H1 (cell line): ENCODE data around the gene KCNQ1. TPM values are rescaled to one million over a fixed set of nuclear protein-coding genes. Genes with fewer than 3 reads are reported as not detected.

ENCODE experiments used
- CTCF ChIA-PET: fragments of 300-600 bp; sonication (Branson Sonifier 250); formaldehyde crosslinking; loops from one replicate; lab custom pipeline; 2021; ENCODE audit not compliant: partially characterized antibody; lab: Charles Lee
- POLR2A ChIA-PET: fragments of 300-600 bp; sonication (Branson Sonifier 250); formaldehyde crosslinking; loops from one replicate; lab custom pipeline; 2021; ENCODE audit warnings: inconsistent platforms; ENCODE audit not compliant: partially characterized antibody; lab: Charles Lee
- DNase-seq, 2 experiments: peaks; one replicate each; pipeline versions ENCODE4 v3.0.0 to v3.0.0-alpha.2; 2010 to 2022; ENCODE audit warnings: low spot score in 2 of 2, low read depth in 1 of 2, mixed read lengths in 1 of 2
- FAIRE-seq: peaks from 2 replicates; lab custom pipeline; 2011; peaks lifted over from hg19 to GRCh38; lab: Jason Lieb, UNC
- H2AFZ ChIP-seq: 2 replicates; pipeline ENCODE4 v1.8.1; 2012; ENCODE audit warnings: low read length, inconsistent platforms
- H2AK5ac ChIP-seq: 2 replicates; pipeline ENCODE4 v1.6.1; 2013; ENCODE audit warnings: low read depth, low read length
- H2BK120ac ChIP-seq: replicated peaks from 2 replicates; pipeline ENCODE3; 2013; ENCODE audit warnings: low read depth, low read length, inconsistent platforms
- H2BK12ac ChIP-seq: 2 replicates; pipeline ENCODE4 v1.6.1; 2013; ENCODE audit warnings: low read depth, low read length
- H2BK15ac ChIP-seq: 2 replicates; pipeline ENCODE4 v1.6.1; 2013; ENCODE audit warnings: low read length
- H2BK20ac ChIP-seq: 2 replicates; pipeline ENCODE4 v1.6.1; 2013; ENCODE audit warnings: low read length
- H2BK5ac ChIP-seq: 2 replicates; pipeline ENCODE4 v1.6.1; 2013; ENCODE audit warnings: low read depth, low read length
- H3K14ac ChIP-seq: 2 replicates; pipeline ENCODE4 v1.6.1; 2013; ENCODE audit warnings: inconsistent platforms; ENCODE audit not compliant: insufficient read length
- H3K18ac ChIP-seq: 2 replicates; pipeline ENCODE4 v1.6.1; 2013; ENCODE audit warnings: low read length; ENCODE audit errors: extremely low read depth
- H3K23ac ChIP-seq: 2 replicates; pipeline ENCODE4 v1.6.1; 2013; ENCODE audit warnings: inconsistent platforms; ENCODE audit not compliant: insufficient read length
- H3K23me2 ChIP-seq: 2 replicates; pipeline ENCODE4 v1.6.1; 2013; ENCODE audit warnings: low read depth, low read length
- H3K27ac ChIP-seq: 2 replicates; pipeline ENCODE4 v1.6.1; 2011; ENCODE audit warnings: low read depth, low read length, inconsistent platforms
- H3K27me3 ChIP-seq, 4 experiments: replicated peaks in 1 of 4; 1 replicate in 1 of 4; 2 replicates in 3 of 4; pipeline versions ENCODE4 v1.6.1 to v1.8.1; 2011 to 2013; ENCODE audit warnings: low read length in 3 of 4, mild to moderate bottlenecking in 3 of 4, inconsistent platforms in 2 of 4, mixed read lengths in 2 of 4, moderate library complexity in 1 of 4; ENCODE audit not compliant: control insufficient read depth in 3 of 4, insufficient read depth in 3 of 4; ENCODE audit errors: extremely low read depth in 1 of 4
- H3K36me3 ChIP-seq, 4 experiments: 2 replicates each; pipeline versions ENCODE4 v1.6.1 to v1.8.1; 2011 to 2013; ENCODE audit warnings: mild to moderate bottlenecking in 4 of 4, low read length in 3 of 4, moderate library complexity in 2 of 4, control low read depth in 1 of 4, inconsistent platforms in 1 of 4; ENCODE audit not compliant: insufficient read depth in 4 of 4, control insufficient read depth in 2 of 4
- H3K4ac ChIP-seq: replicated peaks from 2 replicates; pipeline ENCODE3; 2013; ENCODE audit warnings: low read length, low read depth, mixed read lengths, inconsistent platforms; ENCODE audit not compliant: insufficient read length
- H3K4me1 ChIP-seq, 4 experiments: replicated peaks in 1 of 4; 1 replicate in 1 of 4; 2 replicates in 3 of 4; pipeline versions ENCODE4 v1.6.1 to v1.8.1; 2011 to 2013; ENCODE audit warnings: low read length in 3 of 4, inconsistent platforms in 2 of 4, mixed read lengths in 1 of 4; ENCODE audit not compliant: insufficient read depth in 4 of 4, control insufficient read depth in 3 of 4
- H3K4me2 ChIP-seq, 2 experiments: 2 replicates each; pipeline versions ENCODE4 v1.6.1 to v1.8.1; 2011 to 2013; ENCODE audit warnings: low read depth in 2 of 2, low read length in 2 of 2, control low read depth in 1 of 2, inconsistent platforms in 1 of 2, mild to moderate bottlenecking in 1 of 2; ENCODE audit not compliant: insufficient read depth in 1 of 2
- H3K4me3 ChIP-seq, 4 experiments: fragments of 200-600, 300-600 bp in 1 of 4; sonication (generic), shearing (Covaris generic), sonication (Bioruptor Twin) in 1 of 4; 2 replicates each; pipeline versions ENCODE4 v1.5.1 to v1.8.1; 2011 to 2016; ENCODE audit warnings: low read length in 4 of 4, low read depth in 3 of 4, control low read depth in 2 of 4, inconsistent platforms in 2 of 4, mild to moderate bottlenecking in 2 of 4, mixed read lengths in 1 of 4, moderate library complexity in 1 of 4; ENCODE audit not compliant: insufficient read depth in 2 of 4; ENCODE audit errors: extremely low read depth in 1 of 4
- H3K56ac ChIP-seq: replicated peaks from 2 replicates; pipeline ENCODE3; 2013; ENCODE audit warnings: low read depth, mild to moderate bottlenecking, mixed read lengths, low read length, inconsistent platforms; ENCODE audit not compliant: insufficient read length
- H3K79me1 ChIP-seq: 2 replicates; pipeline ENCODE4 v1.6.1; 2013; ENCODE audit warnings: low read depth, low read length, control low read depth
- H3K79me2 ChIP-seq, 2 experiments: 2 replicates each; pipeline versions ENCODE4 v1.6.1 to v1.8.1; 2012 to 2013; ENCODE audit warnings: low read length in 2 of 2, mild to moderate bottlenecking in 2 of 2, inconsistent platforms in 1 of 2; ENCODE audit not compliant: insufficient read depth in 2 of 2, control insufficient read depth in 1 of 2
- H3K9ac ChIP-seq, 4 experiments: replicated peaks in 1 of 4; 1 replicate in 1 of 4; 2 replicates in 3 of 4; pipeline versions ENCODE4 v1.6.1 to v1.8.1; 2011 to 2013; ENCODE audit warnings: low read depth in 3 of 4, low read length in 3 of 4, control low read depth in 2 of 4, mild to moderate bottlenecking in 2 of 4, moderate library complexity in 2 of 4, inconsistent platforms in 1 of 4; ENCODE audit errors: extremely low read depth in 1 of 4
- H3K9me3 ChIP-seq, 2 experiments: 2 replicates each; pipeline versions ENCODE4 v1.6.1 to v1.8.1; 2012 to 2013; ENCODE audit warnings: mild to moderate bottlenecking in 2 of 2, moderate library complexity in 2 of 2, control low read depth in 1 of 2, inconsistent platforms in 1 of 2, low read depth in 1 of 2, low read length in 1 of 2, mixed read lengths in 1 of 2; ENCODE audit not compliant: insufficient read depth in 2 of 2
- H4K20me1 ChIP-seq, 2 experiments: replicated peaks in 1 of 2; 2 replicates each; pipeline versions ENCODE3 to v1.8.1; 2011 to 2013; ENCODE audit warnings: inconsistent platforms in 2 of 2, low read length in 2 of 2, mild to moderate bottlenecking in 1 of 2; ENCODE audit not compliant: insufficient read depth in 2 of 2, control insufficient read depth in 1 of 2
- H4K5ac ChIP-seq: 2 replicates; pipeline ENCODE4 v1.6.1; 2013; ENCODE audit warnings: low read length, low read depth, mixed read lengths, inconsistent platforms; ENCODE audit not compliant: insufficient read length
- H4K8ac ChIP-seq: 2 replicates; pipeline ENCODE4 v1.8.0; 2013; ENCODE audit warnings: mild to moderate bottlenecking, moderate library complexity, low read length, inconsistent platforms; ENCODE audit not compliant: insufficient read depth; ENCODE audit errors: extremely low read depth
- H4K91ac ChIP-seq: replicated peaks from 2 replicates; pipeline ENCODE3; 2013; ENCODE audit warnings: low read length, mixed read lengths, inconsistent platforms; ENCODE audit not compliant: insufficient read length
- KDM5A ChIP-seq: fragments of 200-600 bp; IDR thresholded peaks from 2 replicates; pipeline ENCODE4 v1.7.1; 2012; ENCODE audit warnings: mild to moderate bottlenecking, low read length, inconsistent platforms, mixed read lengths
- NANOG ChIP-seq: IDR thresholded peaks from 2 replicates; pipeline ENCODE4 v1.6.1; 2011; ENCODE audit warnings: low read length, low read depth, mild to moderate bottlenecking, inconsistent platforms; ENCODE audit not compliant: insufficient read depth, poor library complexity, severe bottlenecking
- USF2 ChIP-seq: IDR thresholded peaks from 2 replicates; pipeline ENCODE4 v1.6.1; 2011; ENCODE audit warnings: low read length, improper control_type of control experiment
- WGBS, 2 experiments: shearing (Covaris generic) in 1 of 2; methylation state at CpG; one replicate each; pipeline versions ENCODE4 v1.1.6 to v1.1.7; 2013 to 2015; ENCODE audit warnings: low lambda C conversion rate in 2 of 2, mixed read lengths in 2 of 2, inconsistent platforms in 1 of 2, low coverage in 1 of 2, missing lambda C conversion rate in 1 of 2; ENCODE audit not compliant: insufficient replicate concordance in 2 of 2, insufficient coverage in 1 of 2, insufficient read length in 1 of 2; ENCODE audit errors: extremely low coverage in 1 of 2, missing lambda C conversion rate in 1 of 2; 5-methylcytosine and 5-hydroxymethylcytosine counted together
- polyA plus RNA-seq, 7 experiments: library from polyadenylated mRNA; depleted of rRNA in 3 of 7; stranded (reverse) in 5 of 7; unstranded in 2 of 7; fragments of >200 nt in 5 of 7; fragments of 200-250 nt in 2 of 7; gene quantifications; 1 replicate in 5 of 7; 2 replicates in 1 of 7; 4 replicates in 1 of 7; pipeline versions ENCODE4 v1.2.1 to v1.2.3, GENCODE V29; 2011 to 2013; ENCODE audit warnings: missing spikeins in 2 of 7, mixed read lengths in 2 of 7
- total RNA-seq: library from RNA; stranded (reverse); fragmentation: NEBNext Ultra II Directional; extraction: Animal tissue kit (Norgen Biotek cat#: 25700); gene quantifications from 2 replicates; pipeline ENCODE4 v1.2.1, GENCODE V29; 2021

Gene KCNQ1
- total and polyA plus RNA-seq, 2 of the 8 experiments (the other 6 are each of a cell fraction or from before 2014, with no cell fraction given), result 1.9 to 2.0 TPM

GRCh38 chr11:2484576-2485125 lies 39.8 kb downstream of the KCNQ1 start:
- Histone ChIP-seq H3K27me3 (peaks cover 6 to 31% (median 24%) of the 10 kb centered on the region in 4 experiments), H3K4me1 (no peaks in the 10 kb centered on the region), H3K79me2 (no peaks in the 10 kb centered on the region), H3K79me1 (no peaks in the 10 kb centered on the region), H4K8ac (no peak overlapping the region), H3K56ac (no peak overlapping the region), H2BK15ac (no peak overlapping the region), H2BK20ac (no peak overlapping the region), H3K18ac (no peak overlapping the region), H4K91ac (no peak overlapping the region), H2BK5ac (no peak overlapping the region), H4K5ac (no peak overlapping the region), H3K4me2 (no peak overlapping the region), H3K9ac (no peak overlapping the region), H3K23ac (no peak overlapping the region), H3K23me2 (no peaks in the 10 kb centered on the region), H2BK120ac (no peak overlapping the region), H2AFZ (no peak overlapping the region), H3K9me3 (peaks cover 5 to 11% of the 10 kb centered on the region in 2 experiments), H3K14ac (no peak overlapping the region), H3K36me3 (no peaks in the 10 kb centered on the region), H3K27ac (no peak overlapping the region), H3K4ac (no peak overlapping the region), H4K20me1 (no peaks in the 10 kb centered on the region), H2AK5ac (no peak overlapping the region), H2BK12ac (no peak overlapping the region), H3K4me3 (no peak overlapping the region)
- FAIRE-seq, result no peak
- ChIA-PET CTCF (interaction anchor here (1.1 kb wide), 1 partner anchor 180 kb away, joined by 3 read pairs; no protein-coding TSS in a partner anchor), POLR2A (no interaction called here)
- WGBS, 2 experiments, result 92% methylated on average over 16 of the region's 16 CpGs; no CpG with 5 or more reads in 1 of the 2 experiments
- DNase-seq, result no peak
- TF ChIP-seq NANOG, result no peak
- TF ChIP-seq USF2, result no peak
- TF ChIP-seq KDM5A, result no peak
